ENCODE data around the gene OR1D5.

- no peak for TF ChIP-seq MYC (IDR thresholded peaks at IDR 0.05; ENCODE audit: borderline replicate concordance, low read length)
- TF ChIP-seq, protein P1, sequence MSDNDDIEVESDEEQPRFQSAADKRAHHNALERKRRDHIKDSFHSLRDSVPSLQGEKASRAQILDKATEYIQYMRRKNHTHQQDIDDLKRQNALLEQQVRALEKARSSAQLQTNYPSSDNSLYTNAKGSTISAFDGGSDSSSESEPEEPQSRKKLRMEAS (IDR thresholded peaks at IDR 0.05) = no peak
- TF ChIP-seq POLR2A (IDR thresholded peaks at IDR 0.05; ENCODE audit: low read length) = no peak
- no peak for TF ChIP-seq CTCF (IDR thresholded peaks at IDR 0.05)
- TF ChIP-seq, protein P2, sequence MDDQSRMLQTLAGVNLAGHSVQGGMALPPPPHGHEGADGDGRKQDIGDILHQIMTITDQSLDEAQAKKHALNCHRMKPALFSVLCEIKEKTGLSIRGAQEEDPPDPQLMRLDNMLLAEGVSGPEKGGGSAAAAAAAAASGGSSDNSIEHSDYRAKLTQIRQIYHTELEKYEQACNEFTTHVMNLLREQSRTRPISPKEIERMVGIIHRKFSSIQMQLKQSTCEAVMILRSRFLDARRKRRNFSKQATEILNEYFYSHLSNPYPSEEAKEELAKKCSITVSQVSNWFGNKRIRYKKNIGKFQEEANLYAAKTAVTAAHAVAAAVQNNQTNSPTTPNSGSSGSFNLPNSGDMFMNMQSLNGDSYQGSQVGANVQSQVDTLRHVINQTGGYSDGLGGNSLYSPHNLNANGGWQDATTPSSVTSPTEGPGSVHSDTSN (IDR thresholded peaks at IDR 0.05) = no peak
Measured at GRCh38 chr17:3035256-3035967, 28.0 kb downstream of the OR1D5 start.
